ENCODE data around the gene GABARAP.

The GABARAP gene

GRCh38 chr17:7237266-7237760 is 4.9 kb downstream of the GABARAP start:
- H4K20me1 ChIP-seq (ENCODE audit: insufficient read depth, low read length, poor library complexity, severe bottlenecking) = peaks cover 38% of the 10 kb centered on the region
- H3K9me3 ChIP-seq (ENCODE audit: insufficient read depth, low read depth, low read length) = no peaks in the 10 kb centered on the region
- H3K4me1 ChIP-seq (ENCODE audit: insufficient read depth, low read length, poor library complexity, severe bottlenecking) = peaks cover 40% of the 10 kb centered on the region
- H3F3A ChIP-seq (ENCODE audit: low read depth) = peaks cover 9% of the 10 kb centered on the region
- no peaks in the 10 kb centered on the region for H3K9me2 ChIP-seq (replicated peaks; ENCODE audit: low read depth, low read length)
- H3K9ac ChIP-seq (ENCODE audit: low read depth, low read length, poor library complexity, severe bottlenecking) = peak overlapping the region; percentile 98
- peaks cover 81% of the 10 kb centered on the region for H3K79me2 ChIP-seq (ENCODE audit: insufficient read depth, low read length)
- peak overlapping the region; percentile 72 for H3K4me2 ChIP-seq (ENCODE audit: low read depth, low read length, poor library complexity, severe bottlenecking)
- peaks cover 5% of the 10 kb centered on the region for H3K27me3 ChIP-seq (ENCODE audit: insufficient read depth, low read length, poor library complexity, severe bottlenecking)
- peaks cover 18% of the 10 kb centered on the region; the same call in 1 of the 2 replicates for H3K36me3 ChIP-seq (ENCODE audit: insufficient read depth, low read length)
- H3K4me3 ChIP-seq (ENCODE audit: low read length, poor library complexity, severe bottlenecking) = peak overlapping the region; percentile 96
- H2AFZ ChIP-seq (ENCODE audit: low read length) = no peak overlapping the region
- TF ChIP-seq EZH2phosphoT487 (IDR thresholded peaks at IDR 0.05; ENCODE audit: borderline replicate concordance) = no peak
- TF ChIP-seq CTCF (conservative IDR thresholded peaks at IDR 0.05; ENCODE audit: low read length) = no peak

GRCh38 chr17:7236808-7237207 is 5.4 kb downstream of the GABARAP start:
- Histone ChIP-seq H3K9ac (ENCODE audit: low read depth, low read length, poor library complexity, severe bottlenecking) (peak overlapping the region; percentile 98), H3K4me3 (ENCODE audit: low read length, poor library complexity, severe bottlenecking) (peak overlapping the region; percentile 96), H2AFZ (ENCODE audit: low read length) (no peak overlapping the region), H3K4me1 (ENCODE audit: insufficient read depth, low read length, poor library complexity, severe bottlenecking) (peaks cover 45% of the 10 kb centered on the region), H3K9me2 (replicated peaks; ENCODE audit: low read depth, low read length) (no peaks in the 10 kb centered on the region), H4K20me1 (ENCODE audit: insufficient read depth, low read length, poor library complexity, severe bottlenecking) (peaks cover 43% of the 10 kb centered on the region), H3K79me2 (ENCODE audit: insufficient read depth, low read length) (peaks cover 82% of the 10 kb centered on the region), H3K4me2 (ENCODE audit: low read depth, low read length, poor library complexity, severe bottlenecking) (peak overlapping the region; percentile 72), H3K9me3 (ENCODE audit: insufficient read depth, low read depth, low read length) (no peaks in the 10 kb centered on the region), H3F3A (ENCODE audit: low read depth) (peaks cover 9% of the 10 kb centered on the region), H3K36me3 (ENCODE audit: insufficient read depth, low read length) (peaks cover 18% of the 10 kb centered on the region; the same call in 1 of the 2 replicates), H3K27me3 (ENCODE audit: insufficient read depth, low read length, poor library complexity, severe bottlenecking) (peaks cover 5% of the 10 kb centered on the region)
- TF ChIP-seq CTCF (conservative IDR thresholded peaks at IDR 0.05; ENCODE audit: low read length) = no peak
- TF ChIP-seq EZH2phosphoT487 (IDR thresholded peaks at IDR 0.05; ENCODE audit: borderline replicate concordance) = no peak

GRCh38 chr17:7235693-7236665 is 6.3 kb downstream of the GABARAP start:
- no peaks in the 10 kb centered on the region for H3K9me3 ChIP-seq (ENCODE audit: insufficient read depth, low read depth, low read length)
- peaks cover 44% of the 10 kb centered on the region for H4K20me1 ChIP-seq (ENCODE audit: insufficient read depth, low read length, poor library complexity, severe bottlenecking)
- peaks cover 9% of the 10 kb centered on the region for H3F3A ChIP-seq (ENCODE audit: low read depth)
- no peak overlapping the region for H3K9ac ChIP-seq (ENCODE audit: low read depth, low read length, poor library complexity, severe bottlenecking)
- peaks cover 82% of the 10 kb centered on the region for H3K79me2 ChIP-seq (ENCODE audit: insufficient read depth, low read length)
- TF ChIP-seq EZH2phosphoT487 (IDR thresholded peaks at IDR 0.05; ENCODE audit: borderline replicate concordance) (no peak), CTCF (conservative IDR thresholded peaks at IDR 0.05; ENCODE audit: low read length) (no peak)
- H2AFZ ChIP-seq (ENCODE audit: low read length) = no peak overlapping the region
- no peaks in the 10 kb centered on the region for H3K9me2 ChIP-seq (replicated peaks; ENCODE audit: low read depth, low read length)
- peaks cover 43% of the 10 kb centered on the region for H3K4me1 ChIP-seq (ENCODE audit: insufficient read depth, low read length, poor library complexity, severe bottlenecking)
- H3K27me3 ChIP-seq (ENCODE audit: insufficient read depth, low read length, poor library complexity, severe bottlenecking) = peaks cover 5% of the 10 kb centered on the region
- H3K36me3 ChIP-seq (ENCODE audit: insufficient read depth, low read length) = peaks cover 18% of the 10 kb centered on the region; the same call in 1 of the 2 replicates
- no peak overlapping the region for H3K4me2 ChIP-seq (ENCODE audit: low read depth, low read length, poor library complexity, severe bottlenecking)
- no peak overlapping the region for H3K4me3 ChIP-seq (ENCODE audit: low read length, poor library complexity, severe bottlenecking)
